ENCODE data around the gene RBFA. TPM values are rescaled to one million over a fixed set of nuclear protein-coding genes. Genes with fewer than 3 reads are reported as not detected.

The RBFA gene
- 30.2 TPM for total RNA-seq

- peak; percentile 98 to 100 for DNase-seq (ENCODE audit: extremely low spot score in 2 of 2)
- H3K27me3 ChIP-seq: no peaks in the 10 kb centered on the region
- no peaks in the 10 kb centered on the region for H3K36me3 ChIP-seq
- peaks cover 17% of the 10 kb centered on the region for H3K4me1 ChIP-seq
- TF ChIP-seq, protein P1, sequence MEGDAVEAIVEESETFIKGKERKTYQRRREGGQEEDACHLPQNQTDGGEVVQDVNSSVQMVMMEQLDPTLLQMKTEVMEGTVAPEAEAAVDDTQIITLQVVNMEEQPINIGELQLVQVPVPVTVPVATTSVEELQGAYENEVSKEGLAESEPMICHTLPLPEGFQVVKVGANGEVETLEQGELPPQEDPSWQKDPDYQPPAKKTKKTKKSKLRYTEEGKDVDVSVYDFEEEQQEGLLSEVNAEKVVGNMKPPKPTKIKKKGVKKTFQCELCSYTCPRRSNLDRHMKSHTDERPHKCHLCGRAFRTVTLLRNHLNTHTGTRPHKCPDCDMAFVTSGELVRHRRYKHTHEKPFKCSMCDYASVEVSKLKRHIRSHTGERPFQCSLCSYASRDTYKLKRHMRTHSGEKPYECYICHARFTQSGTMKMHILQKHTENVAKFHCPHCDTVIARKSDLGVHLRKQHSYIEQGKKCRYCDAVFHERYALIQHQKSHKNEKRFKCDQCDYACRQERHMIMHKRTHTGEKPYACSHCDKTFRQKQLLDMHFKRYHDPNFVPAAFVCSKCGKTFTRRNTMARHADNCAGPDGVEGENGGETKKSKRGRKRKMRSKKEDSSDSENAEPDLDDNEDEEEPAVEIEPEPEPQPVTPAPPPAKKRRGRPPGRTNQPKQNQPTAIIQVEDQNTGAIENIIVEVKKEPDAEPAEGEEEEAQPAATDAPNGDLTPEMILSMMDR (IDR thresholded peaks at IDR 0.05): peak; percentile 20 to 46 (median 27)
- TF ChIP-seq POLR2AphosphoS5 (IDR thresholded peaks at IDR 0.05; ENCODE audit: insufficient read depth in 1 of 2, low read depth in 1 of 2): peak in 1 of 2 donors; percentile 70
- TF ChIP-seq POLR2A (IDR thresholded peaks at IDR 0.05): peak in 1 of 2 donors; percentile 18
- H3K4me3 ChIP-seq: peak within 1 kb of the TSS; percentile 74
- intact Hi-C loops (cut with DNase I): loop anchor here (10.0 kb wide), 1 partner anchor 71 kb away; the partner anchor contains the start of gene ADNP2
- no peaks in the 10 kb centered on the region for H3K9me3 ChIP-seq
- H3K27ac ChIP-seq: peak within 1 kb of the TSS; percentile 80
These were observed at the start of gene RBFA for GRCh38 chr18:80034068-80034851. TSS of gene RBFA (plus strand) at chr18:80034434. CDS start at chr18:80034496, 62 bp downstream.

- Histone ChIP-seq H3K27ac (no peak overlapping the region), H3K36me3 (peaks cover 0 to 6% of the 10 kb centered on the region in 2 donors), H3K9me3 (no peaks in the 10 kb centered on the region), H3K4me3 (no peak overlapping the region), H3K27me3 (no peaks in the 10 kb centered on the region), H3K4me1 (peaks cover 46% of the 10 kb centered on the region)
- DNase-seq (ENCODE audit: extremely low spot score in 2 of 2): no peak
- intact Hi-C loops (cut with DNase I): no loop called here
- TF ChIP-seq, protein P1 (IDR thresholded peaks at IDR 0.05): no peak
- TF ChIP-seq POLR2AphosphoS5 (IDR thresholded peaks at IDR 0.05; ENCODE audit: insufficient read depth in 1 of 2, low read depth in 1 of 2) (no peak), POLR2A (IDR thresholded peaks at IDR 0.05) (no peak)
These were observed 49.1 kb upstream of the RBFA start for GRCh38 chr18:79985172-79985571.

DNA sequence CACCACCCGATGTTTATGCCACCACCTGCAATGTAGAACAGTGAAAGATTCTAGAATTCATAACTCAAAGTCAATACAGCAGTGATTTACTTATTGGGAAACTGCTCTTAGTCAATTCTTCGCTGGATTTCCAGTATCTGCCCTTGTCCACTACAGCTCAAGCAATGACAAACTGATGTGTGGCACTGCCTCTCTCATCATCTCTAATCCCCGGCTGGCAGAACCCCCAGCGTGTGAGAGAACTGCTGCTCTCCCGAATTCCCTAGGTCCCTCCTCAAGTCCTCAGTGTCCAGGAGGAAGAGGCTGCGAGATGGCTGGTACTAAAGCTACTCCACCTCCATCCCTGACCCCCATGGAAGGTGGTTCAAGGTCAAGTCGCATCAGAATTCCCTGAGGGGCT is 47.5 kb upstream of the RBFA start:
- Histone ChIP-seq H3K4me3 (peak overlapping the region in 1 of 2 donors; percentile 82), H3K9me3 (no peaks in the 10 kb centered on the region), H3K4me1 (peaks cover 46% of the 10 kb centered on the region), H3K27me3 (no peaks in the 10 kb centered on the region), H3K36me3 (peaks cover 0 to 6% of the 10 kb centered on the region in 2 donors), H3K27ac (peak overlapping the region; percentile 86)
- TF ChIP-seq POLR2A (IDR thresholded peaks at IDR 0.05) (no peak), POLR2AphosphoS5 (IDR thresholded peaks at IDR 0.05; ENCODE audit: insufficient read depth in 1 of 2, low read depth in 1 of 2) (no peak)
- TF ChIP-seq, protein P1 (IDR thresholded peaks at IDR 0.05): no peak
- intact Hi-C loops (cut with DNase I): no loop called here
- DNase-seq (ENCODE audit: extremely low spot score in 2 of 2): no peak

GRCh38 chr18:79987566-79987965 is 46.7 kb upstream of the RBFA start:
- Histone ChIP-seq H3K27me3 (no peaks in the 10 kb centered on the region), H3K4me1 (peaks cover 43% of the 10 kb centered on the region), H3K4me3 (peak overlapping the region; percentile 82), H3K27ac (peak overlapping the region; percentile 86), H3K36me3 (peaks cover 0 to 6% of the 10 kb centered on the region in 2 donors), H3K9me3 (no peaks in the 10 kb centered on the region)
- no peak for DNase-seq (ENCODE audit: extremely low spot score in 2 of 2)
- no peak for TF ChIP-seq POLR2A (IDR thresholded peaks at IDR 0.05)
- no peak for TF ChIP-seq POLR2AphosphoS5 (IDR thresholded peaks at IDR 0.05; ENCODE audit: insufficient read depth in 1 of 2, low read depth in 1 of 2)
- TF ChIP-seq, protein P1 (IDR thresholded peaks at IDR 0.05): no peak
- intact Hi-C loops (cut with DNase I): no loop called here

GRCh38 chr18:79988071-79988450 is 46.2 kb upstream of the RBFA start:
- Histone ChIP-seq H3K4me3 (peak overlapping the region; percentile 82), H3K4me1 (peaks cover 39% of the 10 kb centered on the region), H3K36me3 (peaks cover 0 to 6% of the 10 kb centered on the region in 2 donors), H3K9me3 (no peaks in the 10 kb centered on the region), H3K27ac (peak overlapping the region; percentile 86), H3K27me3 (no peaks in the 10 kb centered on the region)
- intact Hi-C loops (cut with DNase I): no loop called here
- TF ChIP-seq, protein P1 (IDR thresholded peaks at IDR 0.05): no peak
- TF ChIP-seq POLR2A (IDR thresholded peaks at IDR 0.05) (no peak), POLR2AphosphoS5 (IDR thresholded peaks at IDR 0.05; ENCODE audit: insufficient read depth in 1 of 2, low read depth in 1 of 2) (no peak)
- no peak for DNase-seq (ENCODE audit: extremely low spot score in 2 of 2)
